ENCODE data around the gene CA10. TPM values are rescaled to one million over a fixed set of nuclear protein-coding genes. Genes with fewer than 3 reads are reported as not detected.

CA10 gene
- total RNA-seq, 1 experiment from 2014 or later: 0.46 TPM

DNA sequence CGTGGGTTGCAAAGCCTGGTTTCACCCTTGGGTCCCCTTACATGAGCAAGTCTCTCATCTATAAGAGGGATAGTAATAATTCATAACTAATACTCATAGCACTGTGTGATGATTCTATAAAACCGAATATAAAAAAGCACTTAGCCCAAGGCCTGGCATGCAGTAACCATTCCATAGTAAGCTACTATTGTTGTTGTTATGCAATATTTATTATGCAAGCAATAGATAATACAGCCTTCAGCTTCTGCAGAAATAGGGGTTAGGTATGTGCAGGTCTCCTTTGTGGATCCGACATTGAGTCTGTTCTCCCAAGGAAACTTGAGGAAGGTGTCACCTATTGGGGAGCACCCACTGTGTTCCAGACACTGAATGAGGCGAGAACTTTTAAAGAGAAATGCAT lies 497.1 kb downstream of the CA10 start:
- no peak overlapping the region for H3K27ac Mint-ChIP-seq
- Histone ChIP-seq H2BK20ac (ENCODE audit: low read depth, low read length, poor library complexity, severe bottlenecking) (no peak overlapping the region), H3K56ac (ENCODE audit: insufficient read length, low read depth, low read length) (no peak overlapping the region), H3K4me2 (ENCODE audit: insufficient read depth, insufficient read length, low read length) (no peak overlapping the region), H4K8ac (replicated peaks; ENCODE audit: insufficient read length, low read depth, low read length) (no peak overlapping the region), H3K79me1 (ENCODE audit: insufficient read depth, low read depth, low read length, poor library complexity, severe bottlenecking) (no peaks in the 10 kb centered on the region), H3K9me3 (ENCODE audit: control insufficient read depth, low read depth, low read length) (no peaks in the 10 kb centered on the region), H3K14ac (ENCODE audit: insufficient read depth, low read length) (no peak overlapping the region), H4K20me1 (ENCODE audit: control insufficient read depth, insufficient read depth, insufficient read length) (no peaks in the 10 kb centered on the region), H3K4me1 (ENCODE audit: insufficient read depth, low read length) (no peaks in the 10 kb centered on the region), H3T11ph (ENCODE audit: low read length) (no peak overlapping the region), H3K18ac (ENCODE audit: insufficient read length, low read depth, low read length) (no peak overlapping the region), H4K91ac (ENCODE audit: insufficient read length, low read depth, low read length) (no peak overlapping the region), H3K23ac (ENCODE audit: insufficient read length, low read depth, low read length) (no peak overlapping the region), H3K4ac (ENCODE audit: low read depth, low read length) (no peak overlapping the region), H2BK12ac (ENCODE audit: insufficient read length, low read depth, low read length) (no peak overlapping the region), H3K9ac (ENCODE audit: extremely low read depth, insufficient read length, low read length) (no peak overlapping the region), H2BK15ac (ENCODE audit: low read depth, low read length) (no peak overlapping the region), H2AK5ac (ENCODE audit: insufficient read length, low read length) (no peak overlapping the region), H3K27ac (ENCODE audit: insufficient read length, low read depth, low read length) (no peak overlapping the region), H4K5ac (ENCODE audit: insufficient read length, low read depth, low read length) (no peak overlapping the region), H2BK120ac (ENCODE audit: low read depth, low read length, poor library complexity, severe bottlenecking) (no peak overlapping the region), H3K23me2 (ENCODE audit: insufficient read length, low read depth, low read length, poor library complexity, severe bottlenecking) (no peaks in the 10 kb centered on the region), H3K27me3 (ENCODE audit: insufficient read depth, low read length) (no peaks in the 10 kb centered on the region), H2AFZ (ENCODE audit: low read length) (no peak overlapping the region), H2BK5ac (ENCODE audit: insufficient read length, low read length) (no peak overlapping the region), H3K79me2 (ENCODE audit: insufficient read depth, low read length) (no peaks in the 10 kb centered on the region)
- WGBS (ENCODE audit: extremely low coverage, insufficient read length, low lambda C conversion rate): no CpG with 5 or more reads among the region's 4 CpGs
- TF ChIP-seq, protein P1, sequence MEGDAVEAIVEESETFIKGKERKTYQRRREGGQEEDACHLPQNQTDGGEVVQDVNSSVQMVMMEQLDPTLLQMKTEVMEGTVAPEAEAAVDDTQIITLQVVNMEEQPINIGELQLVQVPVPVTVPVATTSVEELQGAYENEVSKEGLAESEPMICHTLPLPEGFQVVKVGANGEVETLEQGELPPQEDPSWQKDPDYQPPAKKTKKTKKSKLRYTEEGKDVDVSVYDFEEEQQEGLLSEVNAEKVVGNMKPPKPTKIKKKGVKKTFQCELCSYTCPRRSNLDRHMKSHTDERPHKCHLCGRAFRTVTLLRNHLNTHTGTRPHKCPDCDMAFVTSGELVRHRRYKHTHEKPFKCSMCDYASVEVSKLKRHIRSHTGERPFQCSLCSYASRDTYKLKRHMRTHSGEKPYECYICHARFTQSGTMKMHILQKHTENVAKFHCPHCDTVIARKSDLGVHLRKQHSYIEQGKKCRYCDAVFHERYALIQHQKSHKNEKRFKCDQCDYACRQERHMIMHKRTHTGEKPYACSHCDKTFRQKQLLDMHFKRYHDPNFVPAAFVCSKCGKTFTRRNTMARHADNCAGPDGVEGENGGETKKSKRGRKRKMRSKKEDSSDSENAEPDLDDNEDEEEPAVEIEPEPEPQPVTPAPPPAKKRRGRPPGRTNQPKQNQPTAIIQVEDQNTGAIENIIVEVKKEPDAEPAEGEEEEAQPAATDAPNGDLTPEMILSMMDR (conservative IDR thresholded peaks at IDR 0.05): no peak
- no peaks in the 10 kb centered on the region for H3K9me3 Mint-ChIP-seq
- no peak for DNase-seq
- H3K36me3 Mint-ChIP-seq (ENCODE audit: insufficient read depth in 1 of 3, low read depth in 3 of 3): no peaks in the 10 kb centered on the region
- no peak overlapping the region for H3K4me3 Mint-ChIP-seq
- no peaks in the 10 kb centered on the region for H3K4me1 Mint-ChIP-seq
- H3K27me3 Mint-ChIP-seq (ENCODE audit: low read depth): peaks cover 4% of the 10 kb centered on the region

Data from H9 (cell line).